Panc1 (cell line): Measurements from ENCODE around the gene TBX5.

Experiments used
- CTCF ChIP-seq: fragments of 450-650 bp; IDR thresholded peaks from 2 replicates; pipeline ENCODE4 v1.5.1; 2017; ENCODE audit warnings: mild to moderate bottlenecking
- POLR2AphosphoS5 ChIP-seq: IDR thresholded peaks from 2 replicates; pipeline ENCODE4 v1.6.1; 2012; ENCODE audit warnings: mild to moderate bottlenecking, low read depth, low read length, moderate library complexity
- TF ChIP-seq, protein P1 (sequence below), 2 experiments: IDR thresholded peaks; 2 replicates each; pipeline ENCODE4 v1.6.1; 2011 to 2012; ENCODE audit warnings: low read depth in 2 of 2, control low read depth in 1 of 2, low read length in 1 of 2, mild to moderate bottlenecking in 1 of 2, moderate library complexity in 1 of 2; ENCODE audit not compliant: insufficient read depth in 1 of 2

DNA sequence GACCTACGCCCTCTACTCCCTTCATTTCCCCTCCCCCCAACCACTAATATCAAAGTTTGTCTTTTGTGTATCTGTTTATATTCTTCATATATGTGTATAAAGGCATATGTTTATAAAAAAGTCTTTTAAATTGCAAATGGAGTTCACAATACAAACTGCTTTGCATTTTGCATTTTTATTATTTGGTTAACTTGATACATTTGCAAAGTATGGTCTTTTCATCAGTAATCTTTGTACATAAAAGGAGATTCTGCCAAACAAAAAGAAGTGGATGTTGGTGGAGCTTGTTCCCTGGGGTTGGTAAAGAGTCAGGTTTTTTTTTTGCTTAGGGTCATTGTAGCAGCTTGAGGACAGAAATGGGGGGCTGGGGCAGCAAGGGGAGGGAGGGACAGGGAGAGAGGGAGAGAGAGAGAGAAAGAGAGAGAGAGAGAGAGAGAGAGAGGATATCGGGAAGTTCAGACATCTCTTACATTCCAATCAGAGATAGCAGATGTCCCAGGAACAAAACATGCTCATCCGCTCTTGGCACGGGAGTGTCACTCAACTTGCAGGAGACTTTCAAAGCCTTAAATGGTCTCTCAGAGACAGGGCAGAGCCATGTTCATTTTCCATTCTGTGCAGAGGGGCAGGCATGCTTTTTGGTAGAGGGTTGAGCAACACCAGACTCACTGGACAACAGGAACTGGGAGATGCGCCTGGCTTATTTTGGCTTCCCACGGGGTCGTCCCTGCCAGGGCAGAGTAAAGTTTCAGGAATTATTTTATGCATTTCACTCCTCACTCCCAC is 44.8 kb upstream of the TBX5 start:
- TF ChIP-seq CTCF: no peak
- TF ChIP-seq, protein P1, sequence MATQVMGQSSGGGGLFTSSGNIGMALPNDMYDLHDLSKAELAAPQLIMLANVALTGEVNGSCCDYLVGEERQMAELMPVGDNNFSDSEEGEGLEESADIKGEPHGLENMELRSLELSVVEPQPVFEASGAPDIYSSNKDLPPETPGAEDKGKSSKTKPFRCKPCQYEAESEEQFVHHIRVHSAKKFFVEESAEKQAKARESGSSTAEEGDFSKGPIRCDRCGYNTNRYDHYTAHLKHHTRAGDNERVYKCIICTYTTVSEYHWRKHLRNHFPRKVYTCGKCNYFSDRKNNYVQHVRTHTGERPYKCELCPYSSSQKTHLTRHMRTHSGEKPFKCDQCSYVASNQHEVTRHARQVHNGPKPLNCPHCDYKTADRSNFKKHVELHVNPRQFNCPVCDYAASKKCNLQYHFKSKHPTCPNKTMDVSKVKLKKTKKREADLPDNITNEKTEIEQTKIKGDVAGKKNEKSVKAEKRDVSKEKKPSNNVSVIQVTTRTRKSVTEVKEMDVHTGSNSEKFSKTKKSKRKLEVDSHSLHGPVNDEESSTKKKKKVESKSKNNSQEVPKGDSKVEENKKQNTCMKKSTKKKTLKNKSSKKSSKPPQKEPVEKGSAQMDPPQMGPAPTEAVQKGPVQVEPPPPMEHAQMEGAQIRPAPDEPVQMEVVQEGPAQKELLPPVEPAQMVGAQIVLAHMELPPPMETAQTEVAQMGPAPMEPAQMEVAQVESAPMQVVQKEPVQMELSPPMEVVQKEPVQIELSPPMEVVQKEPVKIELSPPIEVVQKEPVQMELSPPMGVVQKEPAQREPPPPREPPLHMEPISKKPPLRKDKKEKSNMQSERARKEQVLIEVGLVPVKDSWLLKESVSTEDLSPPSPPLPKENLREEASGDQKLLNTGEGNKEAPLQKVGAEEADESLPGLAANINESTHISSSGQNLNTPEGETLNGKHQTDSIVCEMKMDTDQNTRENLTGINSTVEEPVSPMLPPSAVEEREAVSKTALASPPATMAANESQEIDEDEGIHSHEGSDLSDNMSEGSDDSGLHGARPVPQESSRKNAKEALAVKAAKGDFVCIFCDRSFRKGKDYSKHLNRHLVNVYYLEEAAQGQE (IDR thresholded peaks at IDR 0.05; ENCODE audit: insufficient read depth in 1 of 2, low read depth in 2 of 2, low read length in 1 of 2): no peak
- no peak for TF ChIP-seq POLR2AphosphoS5
